IMR-90 (cell line): ENCODE measurements around the gene AGBL3. TPM values are rescaled to one million over a fixed set of nuclear protein-coding genes. Genes with fewer than 3 reads are reported as not detected.

Experiments used
- ATAC-seq: fragments of 200-7000 bp; cut with Tn5 transposase; 2 replicates; pipeline ENCODE4 v1.9.1; 2020; ENCODE audit warnings: low read depth, mild to moderate bottlenecking, moderate library complexity
- BruUV-seq: library from RNA; stranded (reverse); fragments of 400-500 nt; replicated peaks from 2 replicates; lab custom pipeline; 2021; lab: Mats Ljungman, UMichigan
- CTCF ChIA-PET: fragments of 300-600 bp; formaldehyde crosslinking; extraction: SDS; loops from one replicate; lab custom pipeline; 2021; ENCODE audit warnings: antibody characterized with exemption; lab: Yijun Ruan, JAX
- POLR2A ChIA-PET: fragments of 300-600 bp; sonication (Branson Sonifier 250); formaldehyde crosslinking; loops from one replicate; lab custom pipeline; 2022; ENCODE audit warnings: antibody characterized with exemption; ENCODE audit not compliant: unreplicated experiment; lab: Charles Lee
- DNase-seq: peaks from one replicate; pipeline ENCODE4 v3.0.0; 2013
- H2AFZ ChIP-seq: replicated peaks from 2 replicates; pipeline ENCODE3; 2013; ENCODE audit warnings: low read length, mild to moderate bottlenecking; ENCODE audit not compliant: poor library complexity
- H2AK5ac ChIP-seq: 2 replicates; pipeline ENCODE4 v1.6.1; 2013; ENCODE audit warnings: low read depth, low read length, inconsistent platforms
- H2AK9ac ChIP-seq: replicated peaks from 2 replicates; pipeline ENCODE3; 2013; ENCODE audit warnings: mild to moderate bottlenecking, low read depth, low read length, moderate library complexity; ENCODE audit not compliant: poor library complexity
- H2BK120ac ChIP-seq: 2 replicates; pipeline ENCODE4 v1.6.1; 2013; ENCODE audit warnings: low read depth, low read length, inconsistent platforms
- H2BK15ac ChIP-seq: 3 replicates; pipeline ENCODE4 v1.6.1; 2013; ENCODE audit warnings: low read depth, low read length, inconsistent platforms
- H2BK20ac ChIP-seq: 2 replicates; pipeline ENCODE4 v1.6.1; 2013; ENCODE audit warnings: low read depth, mild to moderate bottlenecking, inconsistent platforms, low read length, moderate library complexity
- H2BK5ac ChIP-seq: 2 replicates; pipeline ENCODE4 v1.6.1; 2013; ENCODE audit warnings: mild to moderate bottlenecking, low read depth, low read length, inconsistent platforms; ENCODE audit not compliant: poor library complexity, severe bottlenecking
- H3K14ac ChIP-seq: replicated peaks from 2 replicates; pipeline ENCODE4 v1.6.1; 2013; ENCODE audit warnings: low read depth, low read length, inconsistent platforms
- H3K18ac ChIP-seq: 2 replicates; pipeline ENCODE4 v1.6.1; 2013; ENCODE audit warnings: low read depth, low read length, control low read depth
- H3K23ac ChIP-seq: 2 replicates; pipeline ENCODE4 v1.6.1; 2013; ENCODE audit warnings: low read depth, low read length, inconsistent platforms
- H3K27ac ChIP-seq: 2 replicates; pipeline ENCODE4 v1.5.1; 2013; ENCODE audit warnings: mild to moderate bottlenecking, control low read depth, low read length; ENCODE audit not compliant: insufficient read depth
- H3K27me3 ChIP-seq: 2 replicates; pipeline ENCODE4 v1.6.1; 2013; ENCODE audit warnings: low read length; ENCODE audit not compliant: control insufficient read depth, insufficient read depth
- H3K36me3 ChIP-seq: 2 replicates; pipeline ENCODE4 v1.6.1; 2013; ENCODE audit warnings: low read length, mixed read lengths; ENCODE audit not compliant: control insufficient read depth, insufficient read depth
- H3K4ac ChIP-seq: 2 replicates; pipeline ENCODE4 v1.6.1; 2013; ENCODE audit warnings: low read depth, low read length, inconsistent platforms
- H3K4me1 ChIP-seq: 2 replicates; pipeline ENCODE4 v1.6.1; 2013; ENCODE audit warnings: low read length, mixed read lengths; ENCODE audit not compliant: control insufficient read depth, insufficient read depth
- H3K4me2 ChIP-seq: 2 replicates; pipeline ENCODE4 v1.6.1; 2013; ENCODE audit warnings: low read depth, mild to moderate bottlenecking, control low read depth, low read length, moderate library complexity
- H3K4me3 ChIP-seq: 2 replicates; pipeline ENCODE4 v1.5.1; 2013; ENCODE audit warnings: low read depth, mild to moderate bottlenecking, control low read depth, low read length, moderate library complexity; ENCODE audit not compliant: insufficient read depth
- H3K56ac ChIP-seq: 2 replicates; pipeline ENCODE4 v1.6.1; 2013; ENCODE audit warnings: low read length, inconsistent platforms; ENCODE audit not compliant: insufficient read depth; ENCODE audit errors: extremely low read depth
- H3K79me1 ChIP-seq, 2 experiments: 2 replicates each; pipeline ENCODE4 v1.6.1; 2013; ENCODE audit warnings: low read length in 2 of 2, inconsistent platforms in 1 of 2, low read depth in 1 of 2
- H3K9ac ChIP-seq: 2 replicates; pipeline ENCODE4 v1.6.1; 2013; ENCODE audit warnings: low read depth, low read length, control low read depth
- H3K9me1 ChIP-seq: 2 replicates; pipeline ENCODE4 v1.6.1; 2013; ENCODE audit warnings: low read length, inconsistent platforms; ENCODE audit not compliant: insufficient read depth
- H3K9me3 ChIP-seq: 2 replicates; pipeline ENCODE4 v1.6.1; 2013; ENCODE audit warnings: low read length; ENCODE audit not compliant: control insufficient read depth, insufficient read depth
- H4K20me1 ChIP-seq: 2 replicates; pipeline ENCODE4 v1.6.1; 2013; ENCODE audit warnings: low read length, inconsistent platforms; ENCODE audit not compliant: insufficient read depth
- H4K5ac ChIP-seq: 2 replicates; pipeline ENCODE4 v1.6.1; 2013; ENCODE audit warnings: mild to moderate bottlenecking, low read depth, low read length, control low read depth
- H4K8ac ChIP-seq, 2 experiments: 2 replicates each; pipeline ENCODE4 v1.6.1; 2013; ENCODE audit warnings: low read depth in 2 of 2, low read length in 2 of 2, control low read depth in 1 of 2, inconsistent platforms in 1 of 2
- H4K91ac ChIP-seq: 2 replicates; pipeline ENCODE4 v1.6.1; 2013; ENCODE audit warnings: low read depth, low read length, inconsistent platforms; ENCODE audit not compliant: insufficient read depth
- ELK1 ChIP-seq: fragments of 150-350 bp; IDR thresholded peaks from 2 replicates; pipeline ENCODE4 v1.6.1; 2016; ENCODE audit warnings: low read depth, mild to moderate bottlenecking, low read length, moderate library complexity, borderline replicate concordance
- FOS ChIP-seq: fragments of 150-350 bp; IDR thresholded peaks from 2 replicates; pipeline ENCODE4 v1.6.1; 2016; ENCODE audit warnings: low read depth, low read length
- MAFK ChIP-seq: IDR thresholded peaks from 2 replicates; pipeline ENCODE4 v1.6.1; 2012; ENCODE audit warnings: low read depth, low read length, improper control_type of control experiment
- NFE2L2 ChIP-seq: fragments of 150-350 bp; IDR thresholded peaks from 2 replicates; pipeline ENCODE4 v1.6.1; 2016; ENCODE audit warnings: low read depth, mild to moderate bottlenecking, low read length
- POLR2A ChIP-seq: IDR thresholded peaks from 2 replicates; pipeline ENCODE4 v1.6.1; 2012; ENCODE audit warnings: mild to moderate bottlenecking, low read depth, low read length
- RAD21 ChIP-seq: IDR thresholded peaks from 2 replicates; pipeline ENCODE4 v1.6.1; 2012; ENCODE audit warnings: low read length, improper control_type of control experiment
- SMC3 ChIP-seq: fragments of 150-350 bp; IDR thresholded peaks from 2 replicates; pipeline ENCODE4 v1.6.1; 2016; ENCODE audit warnings: low read depth, mild to moderate bottlenecking, antibody characterized with exemption, low read length, moderate library complexity
- USF2 ChIP-seq: fragments of 150-350 bp; IDR thresholded peaks from 2 replicates; pipeline ENCODE4 v1.6.1; 2017; ENCODE audit warnings: mild to moderate bottlenecking, antibody characterized with exemption, low read length, low read depth
- WGBS, 2 experiments: methylation state at CpG; one replicate each; pipeline versions ENCODE4 v1.1.5 to v1.1.7; 2013; ENCODE audit warnings: missing lambda C conversion rate in 2 of 2; ENCODE audit not compliant: insufficient read length in 1 of 2; ENCODE audit errors: extremely low coverage in 2 of 2; 5-methylcytosine and 5-hydroxymethylcytosine counted together
- dilution Hi-C: fragments of 300-500 bp; cut with HindIII; formaldehyde crosslinking; loops from one replicate; pipeline ENCODE4 v1.14.3; 2018; ENCODE audit warnings: low sequenced_read_pairs; ENCODE audit not compliant: unreplicated experiment
- in situ Hi-C: fragments of 300-500 bp; cut with MboI; formaldehyde crosslinking; loops from 3 replicates; pipeline ENCODE4 v1.14.3; 2019; ENCODE audit warnings: low sequenced_read_pairs, inconsistent platforms, mixed read lengths
- intact Hi-C: fragments of 100-400 bp; cut with micrococcal nuclease; formaldehyde crosslinking; loops from 2 replicates; pipeline ENCODE4 v1.10.0; 2022
- polyA plus RNA-seq, 3 experiments: library from polyadenylated mRNA; depleted of rRNA; stranded (reverse); fragments of >200 nt; gene quantifications; 2 replicates each; pipeline ENCODE4 v1.2.3, GENCODE V29; 2012; ENCODE audit warnings: low replicate concordance in 1 of 3
- total RNA-seq: library from RNA; depleted of rRNA; stranded (reverse); fragments of >200 nt; gene quantifications from 2 replicates; pipeline ENCODE4 v1.2.3, GENCODE V29; 2012

The AGBL3 gene
- total and polyA plus RNA-seq, 2 of the 4 experiments (the other 2 are of a cell fraction) = 0.18 to 0.65 TPM

- H3K14ac ChIP-seq = no peak overlapping the region
- no peaks in the 10 kb centered on the region for H3K27me3 ChIP-seq
- peak; percentile 50; the same call in 1 of the 2 replicates for ATAC-seq
- H3K56ac ChIP-seq = no peak overlapping the region
- H2BK20ac ChIP-seq = no peak overlapping the region
- dilution Hi-C loops = no loop called here
- H3K9me1 ChIP-seq = no peaks in the 10 kb centered on the region
- no peak overlapping the region for H3K23ac ChIP-seq
- intact Hi-C loops = no loop called here
- no peak for TF ChIP-seq FOS
- TF ChIP-seq MAFK = no peak
- no peak for TF ChIP-seq USF2
- no peak for TF ChIP-seq POLR2A
- TF ChIP-seq NFE2L2 = no peak
- TF ChIP-seq SMC3 = no peak
- no peak for TF ChIP-seq ELK1
- TF ChIP-seq RAD21 = no peak
- no peak overlapping the region for H3K4me3 ChIP-seq
- H2BK5ac ChIP-seq = peak overlapping the region; percentile 85
- no peaks in the 10 kb centered on the region for H3K9me3 ChIP-seq
- H3K27ac ChIP-seq = peak overlapping the region; percentile 16; the same call in 1 of the 2 replicates
- in situ Hi-C loops = loop anchor here (5.0 kb wide), 1 partner anchor 261 kb away; no protein-coding TSS in a partner anchor
- H2BK15ac ChIP-seq = no peak overlapping the region
- H2AK5ac ChIP-seq = no peak overlapping the region
- H2BK120ac ChIP-seq = no peak overlapping the region
- no peak overlapping the region for H4K5ac ChIP-seq
- no peak overlapping the region for H4K91ac ChIP-seq
- DNase-seq = peak; percentile 18
- no peaks in the 10 kb centered on the region; the same call in 1 of the 2 replicates for H4K20me1 ChIP-seq
- no TSS peak for BruUV-seq
- peaks cover 18 to 48% of the 10 kb centered on the region in 2 experiments for H3K79me1 ChIP-seq
- POLR2A ChIA-PET = no interaction called here
- no peak overlapping the region for H2AFZ ChIP-seq
- H3K18ac ChIP-seq = no peak overlapping the region
- no peak overlapping the region; a peak in 1 of 4 replicates for H4K8ac ChIP-seq
- CTCF ChIA-PET = interaction anchor here (0.6 kb wide), 1 partner anchor 223 kb away, joined by 3 read pairs; no protein-coding TSS in a partner anchor
- peaks cover 1% of the 10 kb centered on the region; the same call in 1 of the 2 replicates for H3K4me1 ChIP-seq
- peaks cover 50% of the 10 kb centered on the region for H3K36me3 ChIP-seq
- H3K4me2 ChIP-seq = no peak overlapping the region
- H3K9ac ChIP-seq = no peak overlapping the region
- WGBS, 2 experiments = no CpG with 5 or more reads among the region's 4 CpGs
- H3K4ac ChIP-seq = no peak overlapping the region
- no peak overlapping the region for H2AK9ac ChIP-seq
Measured at GRCh38 chr7:134948246-134948645, 38.1 kb upstream of the AGBL3 start.
